Raji (cell line): ENCODE results near the gene RAP1A.

ENCODE experiments used
- POLR2A ChIP-seq: IDR thresholded peaks from 2 replicates; pipeline ENCODE4 v1.6.1; 2011; ENCODE audit warnings: low read depth, low read length, control low read depth; ENCODE audit not compliant: insufficient read depth

Gene RAP1A

GRCh38 chr1:111671852-111672251 lies 52.3 kb downstream of the RAP1A start:
- no peak for TF ChIP-seq POLR2A

- no peak for TF ChIP-seq POLR2A
Observed at GRCh38 chr1:111672331-111672730, 52.7 kb downstream of the RAP1A start.

GRCh38 chr1:111677604-111678003 lies 58.0 kb downstream of the RAP1A start:
- TF ChIP-seq POLR2A = no peak

GRCh38 chr1:111679541-111679940 lies 60.0 kb downstream of the RAP1A start:
- TF ChIP-seq POLR2A = no peak

- no peak for TF ChIP-seq POLR2A
Observed at GRCh38 chr1:111690306-111690617, 70.7 kb downstream of the RAP1A start.

- TF ChIP-seq POLR2A = no peak
Observed at GRCh38 chr1:111691886-111692285, 72.3 kb downstream of the RAP1A start.

GRCh38 chr1:111695801-111696200 lies 76.2 kb downstream of the RAP1A start:
- TF ChIP-seq POLR2A = no peak

GRCh38 chr1:111696330-111696729 lies 76.7 kb downstream of the RAP1A start:
- no peak for TF ChIP-seq POLR2A

- TF ChIP-seq POLR2A = no peak
Observed at GRCh38 chr1:111699268-111699667, 79.7 kb downstream of the RAP1A start.

- TF ChIP-seq POLR2A = no peak
Observed at GRCh38 chr1:111702504-111703050, 83.0 kb downstream of the RAP1A start.

- TF ChIP-seq POLR2A = no peak
Observed at GRCh38 chr1:111704240-111704639, 84.7 kb downstream of the RAP1A start.

GRCh38 chr1:111704776-111705175 lies 85.2 kb downstream of the RAP1A start:
- no peak for TF ChIP-seq POLR2A

GRCh38 chr1:111705841-111706240 lies 86.3 kb downstream of the RAP1A start:
- TF ChIP-seq POLR2A = no peak

GRCh38 chr1:111706921-111707320 lies 87.3 kb downstream of the RAP1A start:
- no peak for TF ChIP-seq POLR2A

GRCh38 chr1:111707906-111708305 lies 88.3 kb downstream of the RAP1A start:
- no peak for TF ChIP-seq POLR2A

- no peak for TF ChIP-seq POLR2A
Observed at GRCh38 chr1:111709986-111710385, 90.4 kb downstream of the RAP1A start.

- no peak for TF ChIP-seq POLR2A
Observed at GRCh38 chr1:111716333-111716732, 96.7 kb downstream of the RAP1A start.

- TF ChIP-seq POLR2A = no peak
Observed at GRCh38 chr1:111717450-111717849, 97.9 kb downstream of the RAP1A start.
